HEK293 (cell line): ENCODE results near the gene ATF6.

Experiments used
- BCL11A ChIP-seq: fragments of 450-650 bp; formaldehyde crosslinking; IDR thresholded peaks from 2 replicates; pipeline ENCODE4 v1.5.1; 2016; ENCODE audit warnings: low read depth, missing biosample characterization, missing genetic modification characterization
- GLI4 ChIP-seq: fragments of 450-650 bp; formaldehyde crosslinking; IDR thresholded peaks from 2 replicates; pipeline ENCODE4 v1.5.1; 2016; ENCODE audit warnings: missing biosample characterization, missing genetic modification characterization
- HOXC10 ChIP-seq: sonication (generic); formaldehyde crosslinking; IDR thresholded peaks from 2 replicates; pipeline ENCODE4 v1.8.1; 2023; ENCODE audit warnings: mild to moderate bottlenecking, missing genetic modification reagents
- MZF1 ChIP-seq: fragments of 450-650 bp; formaldehyde crosslinking; IDR thresholded peaks from 2 replicates; pipeline ENCODE4 v1.5.1; 2017; ENCODE audit warnings: missing biosample characterization, missing genetic modification characterization, borderline replicate concordance
- ZBTB17 ChIP-seq: fragments of 450-650 bp; formaldehyde crosslinking; IDR thresholded peaks from 2 replicates; pipeline ENCODE4 v1.5.1; 2016; ENCODE audit warnings: missing biosample characterization, missing genetic modification characterization
- ZBTB6 ChIP-seq: fragments of 450-650 bp; formaldehyde crosslinking; IDR thresholded peaks from 2 replicates; pipeline ENCODE4 v1.5.1; 2017; ENCODE audit warnings: missing biosample characterization, missing genetic modification characterization
- ZFHX2 ChIP-seq: fragments of 450-650 bp; formaldehyde crosslinking; conservative IDR thresholded peaks from 2 replicates; pipeline ENCODE4 v1.5.1; 2016; ENCODE audit warnings: missing biosample characterization, missing genetic modification characterization
- ZFP3 ChIP-seq: fragments of 450-650 bp; formaldehyde crosslinking; IDR thresholded peaks from 2 replicates; pipeline ENCODE4 v1.5.1; 2016; ENCODE audit warnings: low read depth, missing biosample characterization, missing genetic modification characterization
- ZNF132 ChIP-seq: fragments of 450-650 bp; formaldehyde crosslinking; IDR thresholded peaks from 2 replicates; pipeline ENCODE4 v1.5.1; 2017; ENCODE audit warnings: missing biosample characterization, missing genetic modification characterization, borderline replicate concordance
- ZNF138 ChIP-seq: fragments of 450-650 bp; formaldehyde crosslinking; IDR thresholded peaks from 2 replicates; pipeline ENCODE4 v1.5.1; 2016; ENCODE audit warnings: missing biosample characterization, missing genetic modification characterization, borderline replicate concordance
- ZNF174 ChIP-seq: fragments of 450-650 bp; formaldehyde crosslinking; IDR thresholded peaks from 2 replicates; pipeline ENCODE4 v1.5.0; 2017; ENCODE audit warnings: missing biosample characterization, mild to moderate bottlenecking, missing genetic modification characterization
- ZNF280D ChIP-seq: fragments of 450-650 bp; formaldehyde crosslinking; IDR thresholded peaks from 2 replicates; pipeline ENCODE4 v1.5.1; 2016; ENCODE audit warnings: missing biosample characterization, missing genetic modification characterization
- ZNF335 ChIP-seq: fragments of 450-650 bp; formaldehyde crosslinking; conservative IDR thresholded peaks from 2 replicates; pipeline ENCODE4 v1.5.1; 2016; ENCODE audit warnings: missing biosample characterization, missing genetic modification characterization
- ZNF416 ChIP-seq: fragments of 450-650 bp; formaldehyde crosslinking; IDR thresholded peaks from 2 replicates; pipeline ENCODE4 v1.5.1; 2016; ENCODE audit warnings: missing biosample characterization, missing genetic modification characterization
- ZNF433 ChIP-seq: fragments of 450-650 bp; formaldehyde crosslinking; IDR thresholded peaks from 2 replicates; pipeline ENCODE4 v1.5.1; 2016; ENCODE audit warnings: missing biosample characterization, missing genetic modification characterization, low read depth
- ZNF518A ChIP-seq: fragments of 450-650 bp; formaldehyde crosslinking; conservative IDR thresholded peaks from 2 replicates; pipeline ENCODE4 v1.5.1; 2016; ENCODE audit warnings: low read depth, missing biosample characterization, missing genetic modification characterization
- ZNF791 ChIP-seq: fragments of 450-650 bp; formaldehyde crosslinking; IDR thresholded peaks from 2 replicates; pipeline ENCODE4 v1.5.1; 2016; ENCODE audit warnings: missing biosample characterization, missing genetic modification characterization
- ZNF837 ChIP-seq: fragments of 450-650 bp; formaldehyde crosslinking; IDR thresholded peaks from 2 replicates; pipeline ENCODE4 v1.5.1; 2016; ENCODE audit warnings: missing biosample characterization, missing genetic modification characterization
- ZSCAN5A ChIP-seq: fragments of 450-650 bp; formaldehyde crosslinking; IDR thresholded peaks from 2 replicates; pipeline ENCODE4 v1.5.1; 2016; ENCODE audit warnings: missing biosample characterization, missing genetic modification characterization

The ATF6 gene

GRCh38 chr1:161884475-161884874 is 118.4 kb downstream of the ATF6 start (continued):
- TF ChIP-seq ZNF132 (tag by site-specific recombination) (no peak), ZFP3 (tag by site-specific recombination) (no peak), BCL11A (no peak), ZNF138 (tag by site-specific recombination) (no peak), ZBTB17 (tag by site-specific recombination) (no peak), GLI4 (tag by site-specific recombination) (no peak), ZNF280D (tag by site-specific recombination) (no peak), ZNF174 (tag by site-specific recombination) (no peak), ZNF433 (no peak), ZNF518A (tag by site-specific recombination) (no peak), ZFHX2 (no peak), ZNF335 (tag by site-specific recombination) (no peak), HOXC10 (CRISPR knock-in tag) (no peak), ZSCAN5A (no peak), ZNF416 (no peak), ZNF791 (tag by site-specific recombination) (no peak), ZNF837 (no peak), ZBTB6 (tag by site-specific recombination) (peak; percentile 92; the same call in 1 of the 2 replicates), MZF1 (tag by site-specific recombination) (no peak)
- TF ChIP-seq, all 188 proteins: peak for 5
